Measurements from ENCODE around the gene RNF212. TPM values are rescaled to one million over a fixed set of nuclear protein-coding genes. Genes with fewer than 3 reads are reported as not detected.

The RNF212 gene
- total and polyA plus RNA-seq, 10 of the 15 experiments (the other 5 are each of a cell fraction or from before 2014, with no cell fraction given), result not detected

GRCh38 chr4:1043162-1043561 lies 70.2 kb downstream of the RNF212 start (continued):
- TF ChIP-seq E4F1 (IDR thresholded peaks at IDR 0.05; ENCODE audit: borderline replicate concordance, partially characterized antibody) (no peak), HDAC6 (IDR thresholded peaks at IDR 0.05; ENCODE audit: unreplicated experiment) (no peak), NFYA (IDR thresholded peaks at IDR 0.05; ENCODE audit: borderline replicate concordance, low read depth, low read length) (no peak), KAT2A (conservative IDR thresholded peaks at IDR 0.05; ENCODE audit: control insufficient read depth, low read depth, low read length) (no peak), PRDM15 (CRISPR knock-in tag; IDR thresholded peaks at IDR 0.05) (no peak), NFYB (IDR thresholded peaks at IDR 0.05; ENCODE audit: insufficient read depth, low read depth, low read length) (no peak)

Data from GM12878 (cell line).